Measurements from ENCODE around the gene SLIRP. TPM values are rescaled to one million over a fixed set of nuclear protein-coding genes. Genes with fewer than 3 reads are reported as not detected.

Gene SLIRP
- total RNA-seq, 4 donors from 2014 or later = 156 to 262 (median 218) TPM

DNA sequence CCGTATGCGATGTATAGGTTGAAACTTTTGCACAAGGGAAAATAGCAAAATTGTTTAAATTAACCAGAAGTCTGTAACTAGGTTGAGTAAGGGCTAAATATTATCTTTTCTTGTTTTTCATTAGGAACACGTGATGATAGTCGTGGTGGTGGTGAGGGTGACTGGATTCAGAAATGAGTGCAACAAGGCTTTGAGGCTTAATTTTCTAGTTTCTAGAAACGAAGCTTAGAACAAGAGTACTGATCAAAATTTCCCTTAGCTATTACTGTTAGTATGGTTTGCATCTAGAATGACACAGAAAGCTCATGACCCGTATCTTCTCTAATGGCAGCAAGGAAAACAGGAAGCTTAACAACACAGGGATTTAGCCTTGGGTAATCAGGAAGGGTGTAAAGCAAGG lies 7.0 kb downstream of the SLIRP start:
- Histone ChIP-seq H3K27ac (no peak overlapping the region), H3K27me3 (no peaks in the 10 kb centered on the region), H3K4me3 (no peak overlapping the region), H3K9me3 (no peaks in the 10 kb centered on the region), H3K4me1 (peaks cover 0 to 10% (median 3%) of the 10 kb centered on the region in 4 donors), H3K36me3 (peaks cover 0 to 95% (median 0%) of the 10 kb centered on the region in 3 donors)
- TF ChIP-seq CTCF (IDR thresholded peaks at IDR 0.05) (no peak), POLR2A (IDR thresholded peaks at IDR 0.05) (no peak), EP300 (IDR thresholded peaks at IDR 0.05) (no peak)
- 87 to 91% methylated on average over 6 of the region's 6 CpGs for WGBS, 2 donors
- DNase-seq (ENCODE audit: low spot score in 2 of 2) = no peak

GRCh38 chr14:77717608-77718305 lies 9.9 kb downstream of the SLIRP start:
- TF ChIP-seq EP300 (IDR thresholded peaks at IDR 0.05) = no peak
- TF ChIP-seq POLR2A (IDR thresholded peaks at IDR 0.05) = no peak
- TF ChIP-seq CTCF (IDR thresholded peaks at IDR 0.05) = no peak
- no peak for DNase-seq (ENCODE audit: low spot score in 2 of 2)
- Histone ChIP-seq H3K4me1 (no peaks in the 10 kb centered on the region), H3K36me3 (peaks cover 0 to 93% (median 0%) of the 10 kb centered on the region in 3 donors), H3K4me3 (no peak overlapping the region), H3K27me3 (no peaks in the 10 kb centered on the region), H3K27ac (no peak overlapping the region), H3K9me3 (no peaks in the 10 kb centered on the region)
- 80 to 84% methylated on average over 5 of the region's 5 CpGs for whole genome bisulfite sequencing, 2 donors

GRCh38 chr14:77721437-77721836 lies 13.5 kb downstream of the SLIRP start:
- Histone ChIP-seq H3K36me3 (peaks cover 3 to 96% (median 5%) of the 10 kb centered on the region in 3 donors), H3K4me3 (no peak overlapping the region), H3K9me3 (no peaks in the 10 kb centered on the region), H3K4me1 (no peaks in the 10 kb centered on the region), H3K27me3 (no peaks in the 10 kb centered on the region), H3K27ac (no peak overlapping the region)
- no peak for DNase-seq (ENCODE audit: low spot score in 2 of 2)
- TF ChIP-seq CTCF (IDR thresholded peaks at IDR 0.05) (no peak), POLR2A (IDR thresholded peaks at IDR 0.05) (no peak)
- WGBS, 2 donors = 89% methylated on average over 5 of the region's 5 CpGs

DNA sequence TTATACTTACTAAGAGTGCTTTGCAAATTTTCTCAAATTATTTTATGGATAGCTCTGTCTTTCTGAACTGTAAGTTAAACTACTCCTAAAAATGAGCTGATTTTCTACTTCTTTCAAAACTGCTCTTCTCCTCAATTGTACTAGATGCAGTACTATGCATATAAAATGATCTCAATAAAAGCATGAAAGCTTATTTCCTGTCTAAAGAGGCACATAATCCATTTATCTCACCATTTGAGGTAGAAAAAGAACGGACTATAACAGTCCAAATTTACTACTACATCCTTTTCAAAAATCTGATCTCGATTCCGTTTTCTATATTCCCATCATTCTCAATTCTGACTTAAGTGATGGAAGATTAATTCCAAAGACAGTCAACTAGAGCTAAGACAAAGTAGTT lies 14.4 kb downstream of the SLIRP start:
- DNase-seq (ENCODE audit: low spot score in 2 of 2) = no peak
- peaks cover 3 to 96% (median 5%) of the 10 kb centered on the region in 3 donors for H3K36me3 ChIP-seq
- no peak for TF ChIP-seq POLR2A (IDR thresholded peaks at IDR 0.05)
- TF ChIP-seq EP300 (IDR thresholded peaks at IDR 0.05) = no peak
- TF ChIP-seq CTCF (IDR thresholded peaks at IDR 0.05) = no peak
- H3K4me1 ChIP-seq = no peaks in the 10 kb centered on the region
- no peaks in the 10 kb centered on the region for H3K9me3 ChIP-seq
- no peak overlapping the region for H3K4me3 ChIP-seq
- WGBS, 2 donors = 95 to 96% methylated on average over 3 of the region's 3 CpGs
- H3K27ac ChIP-seq = no peak overlapping the region
- H3K27me3 ChIP-seq = no peaks in the 10 kb centered on the region

DNA sequence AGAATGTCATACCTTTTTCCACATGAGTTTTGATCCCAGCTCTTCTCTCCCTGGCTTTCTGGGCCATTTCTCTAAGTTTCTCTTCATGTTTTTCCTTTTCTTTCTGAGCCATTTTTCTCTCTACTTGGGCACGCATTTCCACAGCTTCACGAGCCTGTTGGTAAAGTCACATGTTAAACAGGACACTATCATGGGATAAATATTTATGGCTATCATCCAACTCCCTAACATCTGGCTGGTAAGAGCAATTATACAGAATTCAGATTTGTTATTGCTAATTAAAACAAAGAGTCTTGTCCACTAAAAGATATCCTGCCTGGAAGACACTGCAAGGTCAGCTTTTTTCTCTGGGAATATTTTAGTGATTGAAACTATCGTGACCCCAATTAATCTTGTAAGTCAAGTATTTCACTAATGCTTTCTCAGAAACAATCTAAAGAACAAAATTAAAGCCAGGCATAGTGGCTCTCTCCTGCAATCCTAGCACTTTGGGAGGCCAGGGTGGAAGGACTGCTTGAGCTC lies 23.1 kb downstream of the SLIRP start:
- 81 to 83% methylated on average over 3 of the region's 3 CpGs for WGBS, 2 donors
- Histone ChIP-seq H3K36me3 (peaks cover 3 to 99% (median 45%) of the 10 kb centered on the region in 3 donors), H3K9me3 (no peaks in the 10 kb centered on the region), H3K4me3 (no peak overlapping the region), H3K27me3 (no peaks in the 10 kb centered on the region), H3K27ac (no peak overlapping the region), H3K4me1 (no peaks in the 10 kb centered on the region)
- no peak for DNase-seq (ENCODE audit: low spot score in 2 of 2)
- TF ChIP-seq CTCF (IDR thresholded peaks at IDR 0.05) (no peak), POLR2A (IDR thresholded peaks at IDR 0.05) (no peak), EP300 (IDR thresholded peaks at IDR 0.05) (no peak)

Measured in tibial nerve (tissue), 4 donors.